OCI-LY1 (cell line): ENCODE measurements around the gene MOV10.

Experiments
- H2AFZ ChIP-seq: fragments of 200-600 bp; sonication (generic), shearing (Covaris generic); 2 replicates; pipeline ENCODE4 v1.6.0; 2014; ENCODE audit warnings: antibody characterized with exemption, mild to moderate bottlenecking, low read length
- H3F3A ChIP-seq: fragments of 200-600 bp; sonication (generic), shearing (Covaris generic); 2 replicates; pipeline ENCODE4 v1.6.0; 2014; ENCODE audit warnings: mild to moderate bottlenecking, antibody characterized with exemption, low read length, moderate library complexity; ENCODE audit not compliant: insufficient read depth
- H3K27ac ChIP-seq: fragments of 200-600 bp; sonication (generic); 2 replicates; pipeline ENCODE4 v1.5.1; 2014; ENCODE audit warnings: low read length, mixed run types, mild to moderate bottlenecking, low read depth; ENCODE audit not compliant: poor library complexity, severe bottlenecking
- H3K27me3 ChIP-seq: fragments of 200-600 bp; sonication (generic); 2 replicates; pipeline ENCODE4 v1.6.0; 2014; ENCODE audit warnings: antibody characterized with exemption, mild to moderate bottlenecking, low read length, moderate library complexity; ENCODE audit not compliant: insufficient read depth
- H3K36me3 ChIP-seq: fragments of 200-600 bp; sonication (generic); 2 replicates; pipeline ENCODE4 v1.6.1; 2014; ENCODE audit warnings: mild to moderate bottlenecking, antibody characterized with exemption, low read length, moderate library complexity, mixed read lengths; ENCODE audit not compliant: insufficient read depth
- H3K4me1 ChIP-seq: fragments of 200-600 bp; sonication (generic); 2 replicates; pipeline ENCODE4 v1.5.1; 2014; ENCODE audit warnings: mild to moderate bottlenecking, low read length, moderate library complexity; ENCODE audit not compliant: insufficient read depth, severe bottlenecking
- H3K4me2 ChIP-seq: fragments of 200-600 bp; sonication (generic), shearing (Covaris generic); 2 replicates; pipeline ENCODE4 v1.6.1; 2014; ENCODE audit warnings: low read length
- H3K4me3 ChIP-seq: fragments of 200-600 bp; sonication (generic); 2 replicates; pipeline ENCODE4 v1.5.1; 2014; ENCODE audit warnings: low read length, low read depth, mild to moderate bottlenecking, mixed read lengths; ENCODE audit not compliant: poor library complexity, severe bottlenecking
- H3K79me2 ChIP-seq: fragments of 200-600 bp; shearing (Covaris generic); 2 replicates; pipeline ENCODE4 v1.6.1; 2016; ENCODE audit warnings: mixed run types, low read length, mixed read lengths; ENCODE audit not compliant: insufficient read depth
- H3K9ac ChIP-seq: fragments of 200-600 bp; sonication (generic), shearing (Covaris generic); 2 replicates; pipeline ENCODE4 v1.6.1; 2014; ENCODE audit warnings: mild to moderate bottlenecking, low read length, mixed read lengths
- H3K9me2 ChIP-seq: fragments of 200-600 bp; sonication (generic), shearing (Covaris generic); 2 replicates; pipeline ENCODE4 v1.6.1; 2014; ENCODE audit warnings: low read depth, mild to moderate bottlenecking, low read length, mixed read lengths
- H3K9me3 ChIP-seq: fragments of 200-600 bp; shearing (Covaris generic); 2 replicates; pipeline ENCODE4 v1.6.1; 2014; ENCODE audit warnings: low read length, mixed read lengths
- H4K20me1 ChIP-seq: fragments of 200-600 bp; sonication (generic), shearing (Covaris generic); 2 replicates; pipeline ENCODE4 v1.6.0; 2016; ENCODE audit warnings: mild to moderate bottlenecking, low read length; ENCODE audit not compliant: insufficient read depth
- CTCF ChIP-seq: fragments of 200-600 bp; sonication (generic), shearing (Covaris generic); IDR thresholded peaks from 2 replicates; pipeline ENCODE4 v1.5.1; 2017; ENCODE audit warnings: mild to moderate bottlenecking, antibody characterized with exemption, low read length, moderate library complexity, mixed read lengths
- EZH2 ChIP-seq: fragments of 200-600 bp; sonication (generic), shearing (Covaris generic); IDR thresholded peaks from 2 replicates; pipeline ENCODE4 v1.8.0; 2017; ENCODE audit warnings: borderline replicate concordance, mixed run types, mild to moderate bottlenecking, antibody characterized with exemption, low read length, moderate library complexity, mixed read lengths

MOV10 gene

DNA sequence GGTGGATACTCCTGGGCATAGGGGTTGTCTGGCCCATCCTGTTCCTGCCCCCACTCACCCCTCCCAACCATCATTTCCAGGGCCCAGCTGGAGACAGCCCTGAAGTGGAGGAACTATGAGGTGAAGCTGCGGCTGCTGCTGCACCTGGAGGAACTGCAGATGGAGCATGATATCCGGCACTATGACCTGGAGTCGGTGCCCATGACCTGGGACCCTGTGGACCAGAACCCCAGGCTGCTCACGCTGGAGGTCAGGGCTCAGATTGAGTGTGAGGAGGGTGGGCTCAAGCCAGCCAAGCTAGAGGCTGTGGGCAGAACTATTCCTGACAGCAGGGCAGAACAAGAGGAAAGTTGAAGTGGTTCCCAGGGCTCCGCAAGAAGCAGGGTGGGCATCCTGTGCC, 18.2 kb downstream of the MOV10 start:
- no peak overlapping the region for H3K4me3 ChIP-seq
- H2AFZ ChIP-seq, result no peak overlapping the region

DNA sequence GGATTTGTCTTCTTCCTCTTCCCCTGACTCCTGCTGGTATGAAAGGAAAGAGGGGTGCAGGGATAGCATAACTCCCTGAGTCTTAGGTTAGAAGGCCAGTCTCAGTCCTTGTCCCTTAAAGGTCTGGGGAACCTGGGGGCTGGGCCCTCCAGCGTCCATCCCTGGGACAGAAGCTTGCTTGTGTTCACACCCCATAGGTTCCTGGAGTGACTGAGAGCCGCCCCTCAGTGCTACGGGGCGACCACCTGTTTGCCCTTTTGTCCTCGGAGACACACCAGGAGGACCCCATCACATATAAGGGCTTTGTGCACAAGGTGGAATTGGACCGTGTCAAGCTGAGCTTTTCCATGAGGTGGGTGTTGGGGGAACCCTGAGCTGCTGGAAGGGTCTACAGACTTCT, 19.4 kb downstream of the MOV10 start:
- H3K4me3 ChIP-seq, result no peak overlapping the region
- H3K4me2 ChIP-seq, result no peak overlapping the region
- H3K36me3 ChIP-seq, result peaks cover 26% of the 10 kb centered on the region
- no peaks in the 10 kb centered on the region for H3K9me3 ChIP-seq
- H3K9me2 ChIP-seq, result no peaks in the 10 kb centered on the region
- H3K4me1 ChIP-seq, result no peaks in the 10 kb centered on the region
- H3F3A ChIP-seq, result no peaks in the 10 kb centered on the region
- H3K79me2 ChIP-seq, result no peaks in the 10 kb centered on the region
- H3K27me3 ChIP-seq, result no peaks in the 10 kb centered on the region
- TF ChIP-seq EZH2, result no peak
- TF ChIP-seq CTCF, result no peak
- H3K9ac ChIP-seq, result no peak overlapping the region
- H3K27ac ChIP-seq, result no peak overlapping the region
- no peaks in the 10 kb centered on the region for H4K20me1 ChIP-seq
- H2AFZ ChIP-seq, result no peak overlapping the region

More for the DNA sequence above, 18.2 kb downstream of the MOV10 start:
- H3K36me3 ChIP-seq, result peaks cover 24% of the 10 kb centered on the region
- TF ChIP-seq CTCF (no peak), EZH2 (no peak)
- H3K9me2 ChIP-seq, result no peaks in the 10 kb centered on the region
- H3K27ac ChIP-seq, result no peak overlapping the region
- H3K79me2 ChIP-seq, result no peaks in the 10 kb centered on the region
- H3K4me2 ChIP-seq, result no peak overlapping the region
- H3K9me3 ChIP-seq, result no peaks in the 10 kb centered on the region
- H3F3A ChIP-seq, result no peaks in the 10 kb centered on the region
- no peaks in the 10 kb centered on the region for H3K27me3 ChIP-seq
- no peaks in the 10 kb centered on the region for H4K20me1 ChIP-seq
- H3K9ac ChIP-seq, result no peak overlapping the region
- H3K4me1 ChIP-seq, result no peaks in the 10 kb centered on the region

- Histone ChIP-seq H3K9me2 (no peaks in the 10 kb centered on the region), H2AFZ (no peak overlapping the region), H3K9ac (no peak overlapping the region), H3K4me1 (no peaks in the 10 kb centered on the region), H3K4me2 (no peak overlapping the region), H4K20me1 (no peaks in the 10 kb centered on the region), H3K4me3 (no peak overlapping the region), H3K27me3 (no peaks in the 10 kb centered on the region), H3K36me3 (peaks cover 26% of the 10 kb centered on the region), H3K9me3 (no peaks in the 10 kb centered on the region), H3K27ac (no peak overlapping the region), H3K79me2 (no peaks in the 10 kb centered on the region), H3F3A (no peaks in the 10 kb centered on the region)
- TF ChIP-seq EZH2 (no peak), CTCF (no peak)
These were observed 20.0 kb downstream of the MOV10 start for GRCh38 chr1:112694363-112694929.
